PFSK-1 (cell line): ENCODE results near the gene CYP4V2.

Experiments used
- FOXP2 ChIP-seq: optimal IDR thresholded peaks from 2 replicates; pipeline ENCODE3; 2011; ENCODE audit warnings: borderline replicate concordance, control low read depth, inconsistent platforms; ENCODE audit not compliant: insufficient read depth; ENCODE audit errors: extremely low read length, extremely low read depth
- POLR2AphosphoS5 ChIP-seq: IDR thresholded peaks from 2 replicates; pipeline ENCODE4 v1.6.1; 2012; ENCODE audit warnings: low read depth, mild to moderate bottlenecking, control low read depth, low read length, moderate library complexity
- SIN3A ChIP-seq: IDR thresholded peaks from 2 replicates; pipeline ENCODE4 v1.6.1; 2012; ENCODE audit warnings: mild to moderate bottlenecking, low read length, moderate library complexity, borderline replicate concordance; ENCODE audit not compliant: insufficient read depth
- TAF1 ChIP-seq: IDR thresholded peaks from 2 replicates; pipeline ENCODE4 v1.6.1; 2012; ENCODE audit warnings: low read length, control low read depth, borderline replicate concordance; ENCODE audit not compliant: insufficient read depth
- TF ChIP-seq, protein P1 (sequence below), 2 experiments: IDR thresholded peaks; 2 replicates each; pipeline versions ENCODE4 v1.6.1 to v1.8.0; 2011 to 2012; ENCODE audit warnings: low read depth in 2 of 2, low read length in 2 of 2, control low read depth in 1 of 2, inconsistent platforms in 1 of 2, mild to moderate bottlenecking in 1 of 2, moderate library complexity in 1 of 2; ENCODE audit not compliant: insufficient read depth in 1 of 2

The CYP4V2 gene

DNA sequence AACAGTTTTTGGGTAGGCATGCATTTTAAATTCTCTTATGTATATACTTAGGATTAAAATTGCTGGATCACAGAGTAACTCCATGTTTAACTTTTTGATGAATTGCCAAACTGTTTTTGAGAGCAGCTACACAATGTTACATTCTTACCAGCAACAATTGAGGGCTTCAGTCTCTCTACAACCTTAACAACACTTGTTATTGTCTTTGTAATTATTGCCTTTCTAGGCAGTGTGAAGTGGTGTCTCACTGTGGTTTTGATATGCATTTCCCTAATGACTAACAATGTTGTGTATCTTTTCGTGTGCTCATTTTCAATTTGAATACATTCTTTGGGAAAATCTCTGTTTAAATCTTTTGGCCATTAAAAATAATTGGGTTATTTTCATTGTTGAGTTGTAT lies 57.3 kb downstream of the CYP4V2 start:
- TF ChIP-seq, protein P1, sequence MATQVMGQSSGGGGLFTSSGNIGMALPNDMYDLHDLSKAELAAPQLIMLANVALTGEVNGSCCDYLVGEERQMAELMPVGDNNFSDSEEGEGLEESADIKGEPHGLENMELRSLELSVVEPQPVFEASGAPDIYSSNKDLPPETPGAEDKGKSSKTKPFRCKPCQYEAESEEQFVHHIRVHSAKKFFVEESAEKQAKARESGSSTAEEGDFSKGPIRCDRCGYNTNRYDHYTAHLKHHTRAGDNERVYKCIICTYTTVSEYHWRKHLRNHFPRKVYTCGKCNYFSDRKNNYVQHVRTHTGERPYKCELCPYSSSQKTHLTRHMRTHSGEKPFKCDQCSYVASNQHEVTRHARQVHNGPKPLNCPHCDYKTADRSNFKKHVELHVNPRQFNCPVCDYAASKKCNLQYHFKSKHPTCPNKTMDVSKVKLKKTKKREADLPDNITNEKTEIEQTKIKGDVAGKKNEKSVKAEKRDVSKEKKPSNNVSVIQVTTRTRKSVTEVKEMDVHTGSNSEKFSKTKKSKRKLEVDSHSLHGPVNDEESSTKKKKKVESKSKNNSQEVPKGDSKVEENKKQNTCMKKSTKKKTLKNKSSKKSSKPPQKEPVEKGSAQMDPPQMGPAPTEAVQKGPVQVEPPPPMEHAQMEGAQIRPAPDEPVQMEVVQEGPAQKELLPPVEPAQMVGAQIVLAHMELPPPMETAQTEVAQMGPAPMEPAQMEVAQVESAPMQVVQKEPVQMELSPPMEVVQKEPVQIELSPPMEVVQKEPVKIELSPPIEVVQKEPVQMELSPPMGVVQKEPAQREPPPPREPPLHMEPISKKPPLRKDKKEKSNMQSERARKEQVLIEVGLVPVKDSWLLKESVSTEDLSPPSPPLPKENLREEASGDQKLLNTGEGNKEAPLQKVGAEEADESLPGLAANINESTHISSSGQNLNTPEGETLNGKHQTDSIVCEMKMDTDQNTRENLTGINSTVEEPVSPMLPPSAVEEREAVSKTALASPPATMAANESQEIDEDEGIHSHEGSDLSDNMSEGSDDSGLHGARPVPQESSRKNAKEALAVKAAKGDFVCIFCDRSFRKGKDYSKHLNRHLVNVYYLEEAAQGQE (IDR thresholded peaks at IDR 0.05; ENCODE audit: insufficient read depth in 1 of 2, low read depth in 2 of 2, low read length in 2 of 2), result no peak
- TF ChIP-seq POLR2AphosphoS5 (no peak), TAF1 (no peak), FOXP2 (no peak), SIN3A (no peak)

DNA sequence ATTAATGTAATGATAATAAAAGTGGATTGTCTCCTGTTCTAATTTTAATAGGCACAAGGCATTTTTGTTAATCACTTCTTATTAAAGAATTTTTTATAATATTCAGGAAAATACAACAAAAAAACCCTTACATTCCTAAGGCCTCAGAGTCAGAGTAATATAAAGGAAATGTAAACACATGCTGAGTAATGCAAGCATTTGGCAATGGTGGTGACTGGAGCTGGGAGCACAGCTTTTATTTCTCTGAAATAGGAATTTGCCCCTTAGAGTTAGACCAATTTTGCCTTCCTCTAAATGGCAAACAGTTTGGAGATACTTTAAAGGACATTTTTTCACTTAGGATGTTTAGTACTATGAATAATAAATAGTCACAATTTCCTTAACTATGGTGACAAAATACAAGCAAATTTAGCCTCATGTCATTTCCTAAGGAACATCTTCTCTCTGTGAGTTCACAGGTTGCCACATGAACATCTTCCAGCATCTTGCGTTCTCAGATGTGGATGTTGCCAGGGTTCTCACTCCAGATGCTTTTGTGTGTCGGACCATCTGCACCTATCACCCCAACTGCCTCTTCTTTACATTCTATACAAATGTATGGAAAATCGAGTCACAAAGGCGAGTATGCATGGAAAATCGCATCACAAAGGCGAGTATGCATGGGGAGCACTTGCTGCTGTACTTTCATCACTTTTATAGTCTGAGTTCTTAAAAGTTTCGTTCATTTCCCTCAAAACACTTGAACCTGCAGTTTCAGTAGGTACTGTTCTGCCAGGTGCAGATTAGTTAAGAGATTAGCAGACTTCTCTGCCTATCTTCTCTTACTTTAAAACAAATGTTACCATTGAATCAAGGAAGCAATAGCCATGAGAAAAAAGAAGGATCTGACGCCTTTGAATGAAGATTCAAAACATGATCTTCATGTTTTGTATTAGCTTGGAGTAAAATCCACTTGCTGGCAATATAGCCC lies 58.7 kb downstream of the CYP4V2 start:
- TF ChIP-seq POLR2AphosphoS5 (no peak), FOXP2 (no peak), TAF1 (no peak), SIN3A (no peak)
- TF ChIP-seq, protein P1 (IDR thresholded peaks at IDR 0.05; ENCODE audit: insufficient read depth in 1 of 2, low read depth in 2 of 2, low read length in 2 of 2), result no peak

DNA sequence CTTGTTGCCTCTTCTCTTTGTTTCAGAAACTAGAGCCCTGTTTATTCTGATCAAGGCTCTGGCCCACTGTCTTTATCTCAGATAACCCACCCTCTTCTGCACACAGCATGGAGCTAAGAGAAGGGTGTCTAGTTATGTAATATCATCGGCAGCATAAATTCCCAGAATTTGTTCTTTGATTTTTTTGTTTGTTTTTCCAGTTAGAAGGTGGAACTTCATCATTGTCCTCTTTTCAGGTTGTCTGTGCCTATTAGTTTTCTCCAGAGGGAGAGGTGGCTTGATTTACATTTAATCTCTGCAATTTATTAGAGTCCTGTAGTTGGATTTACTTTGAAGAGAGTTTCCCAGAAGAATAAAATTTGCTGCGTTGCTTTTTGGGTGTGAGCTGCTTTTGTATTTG lies 59.4 kb downstream of the CYP4V2 start:
- TF ChIP-seq POLR2AphosphoS5 (no peak), SIN3A (no peak), FOXP2 (no peak), TAF1 (no peak)
- TF ChIP-seq, protein P1 (IDR thresholded peaks at IDR 0.05; ENCODE audit: insufficient read depth in 1 of 2, low read depth in 2 of 2, low read length in 2 of 2), result no peak

DNA sequence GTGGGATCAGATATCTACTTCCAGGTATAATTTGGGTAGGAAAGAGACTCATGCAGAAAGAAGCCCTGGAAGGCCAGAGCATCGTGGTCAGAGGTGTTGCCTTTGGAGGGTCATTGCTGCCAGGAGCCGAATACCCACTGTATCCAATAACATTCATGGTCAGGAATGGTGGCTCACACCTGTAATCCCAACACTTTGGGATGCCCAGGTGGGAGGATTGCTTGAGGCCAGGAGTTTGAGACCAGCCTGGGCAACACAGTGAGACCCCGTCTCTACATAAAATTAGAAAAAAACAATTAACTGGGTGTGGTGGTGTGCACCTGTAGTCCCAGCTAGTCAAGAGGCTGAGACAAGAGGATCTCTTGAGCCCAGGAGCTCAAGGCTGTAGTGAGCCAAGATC lies 63.8 kb downstream of the CYP4V2 start:
- TF ChIP-seq FOXP2, result no peak
- no peak for TF ChIP-seq POLR2AphosphoS5
- TF ChIP-seq, protein P1 (IDR thresholded peaks at IDR 0.05; ENCODE audit: insufficient read depth in 1 of 2, low read depth in 2 of 2, low read length in 2 of 2), result no peak
- TF ChIP-seq SIN3A, result no peak
- no peak for TF ChIP-seq TAF1
